Glutamatergic neuron (in vitro differentiated cells): ENCODE measurements around the gene MAPK6. TPM values are rescaled to one million over a fixed set of nuclear protein-coding genes. Genes with fewer than 3 reads are reported as not detected.

Source experiments
- DNase-seq: peaks from one replicate; pipeline ENCODE4 v3.0.0; 2022
- H3K27ac Mint-ChIP-seq: one replicate; pipeline ENCODE4 v1.8.0; 2020; ENCODE audit warnings: mild to moderate bottlenecking, mixed read lengths, inconsistent platforms; ENCODE audit not compliant: unreplicated experiment
- H3K27me3 Mint-ChIP-seq: one replicate; pipeline ENCODE4 v1.8.0; 2020; ENCODE audit warnings: mild to moderate bottlenecking, moderate library complexity, mixed read lengths, inconsistent platforms; ENCODE audit not compliant: unreplicated experiment
- H3K36me3 Mint-ChIP-seq: one replicate; pipeline ENCODE4 v1.8.0; 2020; ENCODE audit warnings: mild to moderate bottlenecking, mixed read lengths, inconsistent platforms; ENCODE audit not compliant: unreplicated experiment
- H3K4me1 Mint-ChIP-seq: one replicate; pipeline ENCODE4 v1.8.0; 2020; ENCODE audit warnings: mild to moderate bottlenecking, low read depth, mixed read lengths, inconsistent platforms; ENCODE audit not compliant: unreplicated experiment
- H3K4me3 Mint-ChIP-seq: one replicate; pipeline ENCODE4 v1.8.0; 2020; ENCODE audit warnings: mild to moderate bottlenecking, mixed read lengths, inconsistent platforms; ENCODE audit not compliant: unreplicated experiment
- H3K9me3 Mint-ChIP-seq: one replicate; pipeline ENCODE4 v1.8.0; 2020; ENCODE audit warnings: mild to moderate bottlenecking, moderate library complexity, mixed read lengths, inconsistent platforms; ENCODE audit not compliant: unreplicated experiment
- CTCF ChIP-seq: fragments of 200-600 bp; sonication (generic); IDR thresholded peaks from one replicate; pipeline ENCODE4 v1.5.0; 2021; ENCODE audit not compliant: partially characterized antibody, unreplicated experiment
- total RNA-seq: library from RNA; stranded (reverse); fragmentation: NEBNext Ultra II Directional; extraction: Animal tissue kit (Norgen Biotek cat#: 25700); gene quantifications from one replicate; pipeline ENCODE4 v1.2.1, GENCODE V29; 2021; ENCODE audit not compliant: unreplicated experiment

MAPK6 gene
- total RNA-seq, 1 donor from 2014 or later, result 109 TPM

- DNase-seq, result peak; percentile 81
- H3K9me3 Mint-ChIP-seq, result peaks cover 11% of the 10 kb centered on the region
- H3K36me3 Mint-ChIP-seq, result peaks cover 14% of the 10 kb centered on the region
- peaks cover 10% of the 10 kb centered on the region for H3K27me3 Mint-ChIP-seq
- TF ChIP-seq CTCF, result no peak
- H3K27ac Mint-ChIP-seq, result peak within 1 kb of the TSS; percentile 98
- no peaks in the 10 kb centered on the region for H3K4me1 Mint-ChIP-seq
- H3K4me3 Mint-ChIP-seq, result peak within 1 kb of the TSS; percentile 96
These were observed 47.5 kb upstream of the MAPK6 start, which contains the start of gene LEO1 for GRCh38 chr15:51971375-51972133. LEO1 (minus strand) TSS chr15:51971778; CDS start chr15:51971745, 33 bp downstream.

- H3K4me3 Mint-ChIP-seq, result no peak overlapping the region
- peaks cover 4% of the 10 kb centered on the region for H3K36me3 Mint-ChIP-seq
- peaks cover 10% of the 10 kb centered on the region for H3K27me3 Mint-ChIP-seq
- no peak for DNase-seq
- no peaks in the 10 kb centered on the region for H3K4me1 Mint-ChIP-seq
- TF ChIP-seq CTCF, result no peak
- H3K9me3 Mint-ChIP-seq, result peaks cover 9% of the 10 kb centered on the region
- H3K27ac Mint-ChIP-seq, result no peak overlapping the region
These were observed 45.8 kb upstream of the MAPK6 start for GRCh38 chr15:51973220-51973619.

- Mint-ChIP-seq H3K9me3 (peaks cover 9% of the 10 kb centered on the region), H3K4me3 (no peak overlapping the region), H3K4me1 (no peaks in the 10 kb centered on the region), H3K27me3 (peaks cover 10% of the 10 kb centered on the region), H3K36me3 (peaks cover 4% of the 10 kb centered on the region), H3K27ac (no peak overlapping the region)
- no peak for DNase-seq
- TF ChIP-seq CTCF, result no peak
These were observed 45.2 kb upstream of the MAPK6 start for GRCh38 chr15:51973775-51974174.

- Mint-ChIP-seq H3K36me3 (no peaks in the 10 kb centered on the region), H3K9me3 (no peaks in the 10 kb centered on the region), H3K4me3 (no peak overlapping the region), H3K27me3 (peaks cover 1% of the 10 kb centered on the region), H3K27ac (peak overlapping the region; percentile 41), H3K4me1 (peaks cover 4% of the 10 kb centered on the region)
- DNase-seq, result no peak
- peak; percentile 33 for TF ChIP-seq CTCF
These were observed 36.8 kb upstream of the MAPK6 start for GRCh38 chr15:51982013-51982769.

GRCh38 chr15:51982770-51983103, 36.3 kb upstream of the MAPK6 start:
- Mint-ChIP-seq H3K27me3 (peaks cover 1% of the 10 kb centered on the region), H3K4me3 (no peak overlapping the region), H3K36me3 (no peaks in the 10 kb centered on the region), H3K9me3 (no peaks in the 10 kb centered on the region), H3K27ac (no peak overlapping the region), H3K4me1 (peaks cover 4% of the 10 kb centered on the region)
- TF ChIP-seq CTCF, result no peak
- no peak for DNase-seq
